Ishikawa (cell line): ENCODE results near the gene IGSF5.

ENCODE experiments used
- CEBPB ChIP-seq: IDR thresholded peaks from 2 replicates; pipeline ENCODE4 v1.6.1; 2012
- CREB1 ChIP-seq: IDR thresholded peaks from 2 replicates; pipeline ENCODE4 v1.6.1; 2012; ENCODE audit warnings: low read depth
- EP300 ChIP-seq: IDR thresholded peaks from 2 replicates; pipeline ENCODE4 v1.6.1; 2012; ENCODE audit warnings: borderline replicate concordance
- FOXM1 ChIP-seq: IDR thresholded peaks from 2 replicates; pipeline ENCODE4 v1.6.1; 2012; ENCODE audit warnings: low read depth, borderline replicate concordance
- RAD21 ChIP-seq: IDR thresholded peaks from 2 replicates; pipeline ENCODE4 v1.6.1; 2012; ENCODE audit warnings: low read depth
- REST ChIP-seq: IDR thresholded peaks from 2 replicates; pipeline ENCODE4 v1.6.1; 2012; ENCODE audit warnings: low read depth, mild to moderate bottlenecking
- TAF1 ChIP-seq: IDR thresholded peaks from 2 replicates; pipeline ENCODE4 v1.6.1; 2012; ENCODE audit warnings: low read depth, mild to moderate bottlenecking
- TEAD4 ChIP-seq: IDR thresholded peaks from 2 replicates; pipeline ENCODE4 v1.6.1; 2012
- USF1 ChIP-seq: IDR thresholded peaks from 2 replicates; pipeline ENCODE4 v1.6.1; 2012
- YY1 ChIP-seq: IDR thresholded peaks from 2 replicates; pipeline ENCODE4 v1.6.1; 2012; ENCODE audit warnings: low read depth

GRCh38 chr21:39809936-39810335, 65.0 kb downstream of the IGSF5 start:
- no peak for TF ChIP-seq EP300
- no peak for TF ChIP-seq REST
- no peak for TF ChIP-seq RAD21
- TF ChIP-seq TAF1, result no peak
- no peak for TF ChIP-seq FOXM1
- TF ChIP-seq USF1, result no peak
- TF ChIP-seq CREB1, result no peak
- no peak for TF ChIP-seq CEBPB
- no peak for TF ChIP-seq TEAD4
- no peak for TF ChIP-seq YY1
